HG03521 (cell line): ENCODE measurements around the gene POC5.
"Not testable (repeated sequence)": the region's sequence is repeated elsewhere in the genome, so short reads cannot be mapped to it uniquely, and the experiment has no call there.

Experiments used
- ATAC-seq: cut with Tn5 transposase; IDR thresholded peaks from one replicate; pipeline ENCODE4 v1.9.1; 2021; ENCODE audit warnings: mild to moderate bottlenecking, moderate library complexity; ENCODE audit not compliant: unreplicated experiment

Gene POC5, protein sequence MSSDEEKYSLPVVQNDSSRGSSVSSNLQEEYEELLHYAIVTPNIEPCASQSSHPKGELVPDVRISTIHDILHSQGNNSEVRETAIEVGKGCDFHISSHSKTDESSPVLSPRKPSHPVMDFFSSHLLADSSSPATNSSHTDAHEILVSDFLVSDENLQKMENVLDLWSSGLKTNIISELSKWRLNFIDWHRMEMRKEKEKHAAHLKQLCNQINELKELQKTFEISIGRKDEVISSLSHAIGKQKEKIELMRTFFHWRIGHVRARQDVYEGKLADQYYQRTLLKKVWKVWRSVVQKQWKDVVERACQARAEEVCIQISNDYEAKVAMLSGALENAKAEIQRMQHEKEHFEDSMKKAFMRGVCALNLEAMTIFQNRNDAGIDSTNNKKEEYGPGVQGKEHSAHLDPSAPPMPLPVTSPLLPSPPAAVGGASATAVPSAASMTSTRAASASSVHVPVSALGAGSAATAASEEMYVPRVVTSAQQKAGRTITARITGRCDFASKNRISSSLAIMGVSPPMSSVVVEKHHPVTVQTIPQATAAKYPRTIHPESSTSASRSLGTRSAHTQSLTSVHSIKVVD

GRCh38 chr5:75717082-75717922 is at the start of gene POC5:
Gene POC5, minus strand, starts transcription at chr5:75717437. Its CDS starts 4,500 bp downstream, at chr5:75712937.
- ATAC-seq: peak; percentile 98

DNA sequence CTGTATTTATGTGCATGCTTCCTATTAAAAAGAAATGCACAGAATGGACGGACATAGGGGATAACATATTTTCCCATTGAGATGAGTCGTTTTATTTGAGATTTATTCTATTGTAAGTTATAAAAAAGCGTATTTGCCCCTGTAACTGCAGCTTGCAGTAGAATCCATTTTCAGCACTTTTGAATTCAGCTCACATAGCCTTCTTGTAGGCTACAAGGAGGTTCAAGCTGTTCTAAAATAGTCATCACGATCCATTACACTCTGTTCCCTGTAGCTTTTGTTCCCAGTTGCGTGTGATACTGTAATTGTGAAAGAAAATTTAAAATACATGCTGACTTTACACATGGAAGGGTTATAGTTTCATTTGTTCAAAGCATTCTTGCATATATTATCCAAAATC is 40.9 kb upstream of the POC5 start:
- ATAC-seq: no peak

GRCh38 chr5:75756981-75757380 is 39.7 kb upstream of the POC5 start:
- ATAC-seq: no peak

GRCh38 chr5:75756211-75756610 is 39.0 kb upstream of the POC5 start:
- no peak for ATAC-seq

GRCh38 chr5:75753182-75753581 is 35.9 kb upstream of the POC5 start:
- ATAC-seq: no peak

- ATAC-seq: no peak
These were observed 27.1 kb upstream of the POC5 start for GRCh38 chr5:75744355-75744754.

DNA sequence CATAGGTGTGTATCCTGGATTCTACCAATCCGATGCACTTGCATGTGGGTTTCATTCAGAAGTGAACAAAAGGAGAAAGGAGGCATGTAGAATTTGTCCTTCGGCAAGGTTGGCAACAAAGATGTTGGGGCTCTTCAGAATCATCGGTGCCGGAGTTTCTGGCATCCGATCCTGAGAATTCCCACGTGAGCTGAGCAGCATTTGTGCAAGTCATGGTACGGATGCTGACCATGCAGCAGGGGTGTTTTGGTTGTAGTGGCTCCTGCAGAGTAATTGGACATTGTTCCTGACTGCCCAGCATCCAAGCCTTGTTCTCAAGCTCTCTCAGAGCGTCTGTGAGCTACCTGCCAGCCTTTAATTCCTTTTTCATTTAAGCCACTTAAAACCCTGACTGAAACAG is 19.0 kb upstream of the POC5 start:
- no peak for ATAC-seq

- ATAC-seq: no peak
These were observed 17.9 kb upstream of the POC5 start for GRCh38 chr5:75734913-75735789.

- no peak for ATAC-seq
These were observed 16.5 kb upstream of the POC5 start for GRCh38 chr5:75733767-75734166.

DNA sequence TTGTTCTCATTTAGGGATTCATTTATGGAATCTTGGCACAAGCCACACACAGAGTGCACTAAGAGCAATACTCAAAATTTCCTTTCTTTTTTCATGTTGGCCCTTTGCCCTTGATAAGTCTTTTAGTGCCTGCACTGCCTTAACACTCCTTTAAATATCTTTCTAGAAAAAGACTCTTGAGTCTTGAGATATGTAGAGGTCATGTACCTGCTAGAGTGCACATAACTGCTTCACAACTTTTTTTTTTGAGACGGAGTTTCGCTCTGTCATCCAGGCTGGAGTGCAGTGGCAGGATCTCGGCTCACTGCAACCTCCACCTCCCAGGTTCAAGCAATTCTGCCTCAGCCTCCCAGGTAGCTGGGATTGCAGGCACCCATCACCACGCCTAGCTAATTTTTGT is 14.3 kb upstream of the POC5 start:
- ATAC-seq: not testable (repeated sequence)

DNA sequence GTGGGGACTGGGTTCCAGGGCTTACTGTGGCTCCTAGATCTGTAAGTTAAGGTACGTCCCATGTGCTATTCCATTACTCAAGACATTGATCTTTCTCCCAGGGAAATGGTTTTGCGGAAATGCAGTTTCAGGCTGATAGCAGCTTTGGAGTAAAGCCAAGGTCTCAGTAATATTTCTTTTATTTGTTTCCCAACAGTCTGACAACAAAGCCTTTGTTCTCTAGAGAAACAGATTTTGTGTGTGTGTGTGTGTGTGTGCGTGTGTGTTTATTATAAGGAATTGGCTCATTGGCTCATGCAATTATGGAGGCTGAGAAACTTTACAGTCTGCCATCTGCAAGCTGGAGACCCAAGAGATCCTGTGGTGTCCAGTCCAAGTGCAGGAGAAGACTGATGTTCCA is 12.1 kb upstream of the POC5 start:
- no peak for ATAC-seq

GRCh38 chr5:75727931-75728330 is 10.7 kb upstream of the POC5 start:
- ATAC-seq: no peak

DNA sequence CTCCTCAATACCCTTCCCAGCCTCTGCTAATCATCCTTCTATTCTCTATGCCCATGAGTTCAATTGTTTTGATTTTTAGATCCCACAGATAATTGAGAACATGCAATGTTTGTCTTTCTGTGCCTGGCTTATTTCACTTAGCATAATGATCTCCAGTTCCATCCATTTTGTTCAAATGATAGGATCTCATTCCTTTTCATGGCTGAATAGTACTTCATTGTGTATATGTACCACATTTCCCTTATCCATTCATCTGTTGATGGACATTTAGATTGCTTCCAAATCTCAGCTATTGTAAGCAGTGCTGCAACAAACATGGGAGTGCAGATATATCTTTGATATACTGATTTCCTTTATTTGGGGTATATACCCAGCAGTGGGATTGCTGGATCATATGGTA is 9.0 kb upstream of the POC5 start:
- ATAC-seq: not testable (repeated sequence)

DNA sequence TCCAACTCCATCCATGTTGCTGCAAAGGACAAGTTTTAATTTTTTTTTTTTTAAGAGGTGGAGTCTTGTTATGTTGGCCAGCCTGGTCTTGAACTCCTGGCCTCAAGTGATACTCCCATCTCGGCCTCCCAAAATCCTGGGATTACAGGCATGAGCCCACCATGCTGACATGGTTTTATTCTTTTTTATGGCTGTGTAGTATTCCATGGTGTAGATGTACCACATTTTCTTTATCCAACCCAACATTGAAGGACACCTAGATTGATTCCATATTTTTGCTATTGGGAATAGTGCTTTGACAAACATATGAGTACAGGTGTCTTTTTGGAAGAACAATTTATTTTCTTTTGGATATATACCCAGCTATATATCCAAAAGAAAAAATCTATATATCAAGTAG is 6.1 kb upstream of the POC5 start:
- ATAC-seq: no peak

- ATAC-seq: no peak
These were observed 4.3 kb upstream of the POC5 start for GRCh38 chr5:75721573-75721972.

GRCh38 chr5:75720882-75721281 is 3.6 kb upstream of the POC5 start:
- no peak for ATAC-seq

DNA sequence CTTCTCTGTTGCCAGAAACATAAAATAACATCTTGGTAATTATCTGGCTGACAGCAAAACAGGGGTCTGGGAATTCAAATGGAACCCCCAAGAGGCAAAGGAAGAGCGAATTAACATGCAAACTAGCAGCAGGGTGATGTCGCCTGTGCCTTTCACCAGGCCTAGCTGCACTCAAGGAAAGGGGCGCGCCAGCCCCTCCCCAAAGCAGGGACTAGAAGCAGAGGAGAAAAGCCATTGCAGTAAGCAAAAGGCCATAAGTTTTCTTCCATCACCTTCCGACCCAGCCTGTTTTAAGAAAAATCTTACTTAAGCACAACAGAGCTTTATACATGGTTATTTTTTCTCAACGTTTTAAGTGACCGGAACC is 539 bp downstream of the POC5 start:
- peak; percentile 13 for ATAC-seq

DNA sequence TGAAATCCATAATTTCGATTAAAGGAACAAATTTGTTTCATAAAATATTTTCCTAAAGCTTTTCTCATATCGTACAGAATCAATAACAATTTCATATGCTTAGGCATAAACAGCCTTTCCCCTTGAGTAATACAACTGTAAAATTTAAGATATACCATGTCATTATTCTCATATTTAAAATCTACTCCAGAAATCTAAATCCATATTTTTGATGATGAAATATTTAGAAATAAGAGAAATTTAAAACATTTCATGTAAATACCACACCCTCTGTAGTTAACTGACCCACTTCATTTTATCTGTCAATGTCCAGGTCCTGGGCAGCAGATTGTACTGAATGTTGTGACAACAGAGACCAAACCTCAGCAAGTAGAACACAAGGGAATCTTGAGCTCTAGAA is 5.1 kb downstream of the POC5 start:
- ATAC-seq: no peak

GRCh38 chr5:75711151-75711550 is 6.1 kb downstream of the POC5 start:
- no peak for ATAC-seq

- ATAC-seq: no peak
These were observed 6.6 kb downstream of the POC5 start for GRCh38 chr5:75710637-75711036.
